ENCODE data around the gene PLXNB2.

PLXNB2 gene

GRCh38 chr22:50303515-50303847, 4.0 kb downstream of the PLXNB2 start:
- H3K4me3 ChIP-seq (ENCODE audit: low read depth, low read length): no peak overlapping the region
- H3K9me3 ChIP-seq (ENCODE audit: control insufficient read depth, insufficient read depth, low read length): no peaks in the 10 kb centered on the region
- H3K4me1 ChIP-seq (ENCODE audit: control insufficient read depth, insufficient read depth, low read length): peaks cover 21% of the 10 kb centered on the region
- H3K36me3 ChIP-seq (ENCODE audit: control insufficient read depth, insufficient read depth, low read length): no peaks in the 10 kb centered on the region
- peaks cover 4% of the 10 kb centered on the region; the same call in 1 of the 2 replicates for H3K27me3 ChIP-seq (ENCODE audit: control insufficient read depth, insufficient read depth, low read length)
- no peak overlapping the region for H3K9ac ChIP-seq (ENCODE audit: low read depth, low read length)
- H3K27ac ChIP-seq (ENCODE audit: low read depth, low read length): no peak overlapping the region

DNA sequence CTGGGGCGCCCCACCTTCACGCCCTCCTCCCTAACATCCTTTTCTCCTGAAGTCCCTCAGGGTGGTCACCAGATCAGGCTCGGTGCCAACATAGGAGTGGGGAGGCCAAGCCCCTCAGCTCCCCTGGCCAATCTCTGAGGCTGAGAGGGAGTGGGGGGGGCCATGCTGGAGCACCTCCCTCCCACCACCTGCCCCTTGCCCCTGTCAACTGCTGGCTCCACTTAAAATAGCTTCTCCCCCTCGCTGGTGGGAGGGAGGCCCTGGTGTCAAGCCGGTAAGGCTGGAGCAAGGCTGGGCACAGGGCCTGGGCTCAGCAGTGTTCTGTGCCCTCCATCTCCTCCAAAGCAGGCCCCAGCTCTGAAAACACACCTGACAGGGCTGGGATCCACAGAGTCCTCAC, 4.9 kb downstream of the PLXNB2 start:
- Histone ChIP-seq H3K36me3 (ENCODE audit: control insufficient read depth, insufficient read depth, low read length) (no peaks in the 10 kb centered on the region), H3K4me3 (ENCODE audit: low read depth, low read length) (no peak overlapping the region), H3K4me1 (ENCODE audit: control insufficient read depth, insufficient read depth, low read length) (peaks cover 21% of the 10 kb centered on the region), H3K27me3 (ENCODE audit: control insufficient read depth, insufficient read depth, low read length) (peaks cover 4% of the 10 kb centered on the region; the same call in 1 of the 2 replicates), H3K27ac (ENCODE audit: low read depth, low read length) (no peak overlapping the region), H3K9me3 (ENCODE audit: control insufficient read depth, insufficient read depth, low read length) (no peaks in the 10 kb centered on the region), H3K9ac (ENCODE audit: low read depth, low read length) (no peak overlapping the region)

DNA sequence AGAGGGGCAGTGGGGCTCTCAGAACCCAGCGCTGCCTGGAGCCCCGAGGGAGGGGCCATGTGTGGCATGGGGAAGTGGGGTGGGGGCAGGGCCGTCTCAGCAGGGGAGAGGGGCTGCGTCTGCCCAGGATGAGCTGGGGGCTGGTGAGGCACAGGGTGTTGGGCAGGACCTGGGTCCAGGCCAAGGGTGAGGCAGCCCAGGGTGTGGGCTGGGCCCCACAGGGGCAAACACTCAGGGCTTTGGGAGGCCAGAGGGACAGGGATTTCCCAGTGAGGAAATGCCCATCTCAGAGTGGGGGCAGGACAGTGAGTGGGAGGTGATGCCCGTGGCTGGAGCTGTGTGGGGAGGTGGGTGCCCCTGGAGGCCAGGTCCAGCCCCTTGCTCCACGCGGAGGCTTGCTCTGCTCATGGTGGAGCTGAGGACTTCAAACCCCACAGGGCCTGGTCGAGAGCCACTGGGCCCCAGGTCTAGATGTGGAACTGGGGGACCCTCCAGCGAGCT, 5.4 kb downstream of the PLXNB2 start:
- Histone ChIP-seq H3K27ac (ENCODE audit: low read depth, low read length) (no peak overlapping the region), H3K36me3 (ENCODE audit: control insufficient read depth, insufficient read depth, low read length) (no peaks in the 10 kb centered on the region), H3K9ac (ENCODE audit: low read depth, low read length) (no peak overlapping the region), H3K27me3 (ENCODE audit: control insufficient read depth, insufficient read depth, low read length) (peaks cover 4% of the 10 kb centered on the region; the same call in 1 of the 2 replicates), H3K9me3 (ENCODE audit: control insufficient read depth, insufficient read depth, low read length) (no peaks in the 10 kb centered on the region), H3K4me1 (ENCODE audit: control insufficient read depth, insufficient read depth, low read length) (peaks cover 21% of the 10 kb centered on the region), H3K4me3 (ENCODE audit: low read depth, low read length) (no peak overlapping the region)

- H3K36me3 ChIP-seq (ENCODE audit: control insufficient read depth, insufficient read depth, low read length): no peaks in the 10 kb centered on the region
Measured at GRCh38 chr22:50301581-50301991, 5.9 kb downstream of the PLXNB2 start.

DNA sequence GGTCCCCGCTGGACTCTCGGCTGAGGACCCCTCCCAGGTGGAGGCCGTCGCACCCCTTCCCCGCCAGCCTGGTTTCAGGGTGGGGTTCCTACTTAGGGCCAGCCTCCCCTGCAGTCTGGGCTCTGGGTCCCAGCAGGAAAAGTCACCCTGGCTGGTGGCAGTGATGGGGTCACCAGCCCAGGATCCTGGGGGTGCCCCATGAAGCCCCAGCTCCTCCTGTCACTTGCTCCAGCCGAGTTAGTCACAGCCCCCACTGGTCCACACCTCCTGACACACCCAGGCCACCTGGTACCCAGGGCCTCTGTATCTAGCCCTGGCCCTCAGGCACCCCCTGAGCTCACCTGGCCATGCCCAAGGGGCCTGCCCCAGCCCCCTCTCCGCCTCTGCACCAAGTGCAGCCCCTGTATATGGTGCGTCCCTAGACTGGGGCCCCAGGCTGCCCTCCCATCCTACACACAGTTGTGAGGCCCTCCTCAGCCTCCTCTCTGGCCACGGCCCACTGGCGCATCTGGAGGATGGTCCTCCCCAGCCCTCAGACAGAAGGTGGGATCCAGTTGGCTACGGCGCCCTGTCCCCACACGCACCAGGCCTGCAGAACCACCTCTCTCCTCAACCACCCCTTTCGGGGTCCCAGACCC, 6.7 kb downstream of the PLXNB2 start:
- H3K9me3 ChIP-seq (ENCODE audit: control insufficient read depth, insufficient read depth, low read length): no peaks in the 10 kb centered on the region
- no peaks in the 10 kb centered on the region for H3K36me3 ChIP-seq (ENCODE audit: control insufficient read depth, insufficient read depth, low read length)
- H3K27me3 ChIP-seq (ENCODE audit: control insufficient read depth, insufficient read depth, low read length): no peaks in the 10 kb centered on the region
- peak overlapping the region; percentile 58; the same call in 1 of the 2 replicates for H3K4me3 ChIP-seq (ENCODE audit: low read depth, low read length)
- no peak overlapping the region for H3K27ac ChIP-seq (ENCODE audit: low read depth, low read length)
- no peak overlapping the region for H3K9ac ChIP-seq (ENCODE audit: low read depth, low read length)
- peaks cover 14% of the 10 kb centered on the region for H3K4me1 ChIP-seq (ENCODE audit: control insufficient read depth, insufficient read depth, low read length)

More at GRCh38 chr22:50301581-50301991, 5.9 kb downstream of the PLXNB2 start:
- Histone ChIP-seq H3K4me1 (ENCODE audit: control insufficient read depth, insufficient read depth, low read length) (peaks cover 21% of the 10 kb centered on the region), H3K9me3 (ENCODE audit: control insufficient read depth, insufficient read depth, low read length) (no peaks in the 10 kb centered on the region), H3K27me3 (ENCODE audit: control insufficient read depth, insufficient read depth, low read length) (peaks cover 4% of the 10 kb centered on the region; the same call in 1 of the 2 replicates), H3K4me3 (ENCODE audit: low read depth, low read length) (no peak overlapping the region), H3K9ac (ENCODE audit: low read depth, low read length) (no peak overlapping the region), H3K27ac (ENCODE audit: low read depth, low read length) (no peak overlapping the region)

DNA sequence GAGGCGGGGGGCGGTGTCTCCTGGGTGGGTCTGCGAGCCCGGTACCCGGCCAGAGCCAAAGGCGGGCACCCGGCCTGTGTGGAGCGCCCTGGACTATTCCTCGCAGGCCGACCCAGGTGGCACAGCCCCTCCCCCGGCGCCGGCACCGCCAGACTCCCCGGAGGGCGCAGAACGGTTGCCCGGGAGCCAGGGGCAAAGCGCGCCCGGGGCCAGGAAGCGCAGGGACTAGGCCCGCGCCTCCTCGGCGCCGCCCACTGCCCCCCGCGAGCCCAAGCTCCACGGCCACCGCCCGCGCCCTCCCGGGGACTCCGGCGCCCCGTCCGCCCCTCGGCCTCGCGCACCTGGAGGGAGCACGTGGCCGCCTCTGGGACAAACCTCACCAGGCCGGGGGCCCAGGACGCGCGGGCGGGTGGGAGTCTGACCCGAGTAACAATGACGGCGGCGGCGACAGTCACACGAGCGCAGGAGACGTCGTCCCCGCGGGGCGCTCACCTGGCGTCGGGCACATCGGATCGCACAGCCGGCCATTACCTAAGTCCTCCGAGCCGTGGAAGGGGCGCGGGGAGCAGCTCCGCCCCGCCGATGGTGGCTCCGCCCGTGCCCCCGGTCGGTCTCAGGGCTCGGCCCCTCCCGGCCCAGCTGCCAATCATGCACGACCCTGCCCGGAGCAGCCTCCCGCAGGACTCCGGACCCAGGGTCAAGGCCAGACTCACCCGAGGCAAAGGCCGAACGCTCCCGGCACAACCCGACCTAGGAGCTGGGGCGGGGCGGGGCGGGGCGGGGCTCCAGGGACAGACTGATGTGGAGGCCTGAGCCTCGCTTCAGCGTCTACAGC, 7.4 kb downstream of the PLXNB2 start:
- Histone ChIP-seq H3K9me3 (ENCODE audit: control insufficient read depth, insufficient read depth, low read length) (no peaks in the 10 kb centered on the region), H3K27ac (ENCODE audit: low read depth, low read length) (no peak overlapping the region), H3K4me1 (ENCODE audit: control insufficient read depth, insufficient read depth, low read length) (peaks cover 13% of the 10 kb centered on the region), H3K9ac (ENCODE audit: low read depth, low read length) (no peak overlapping the region; the same call in 1 of the 2 replicates), H3K36me3 (ENCODE audit: control insufficient read depth, insufficient read depth, low read length) (no peaks in the 10 kb centered on the region), H3K4me3 (ENCODE audit: low read depth, low read length) (peak overlapping the region; percentile 58), H3K27me3 (ENCODE audit: control insufficient read depth, insufficient read depth, low read length) (no peaks in the 10 kb centered on the region)

- peaks cover 16% of the 10 kb centered on the region for H3K4me1 ChIP-seq (ENCODE audit: control insufficient read depth, insufficient read depth, low read length)
- H3K36me3 ChIP-seq (ENCODE audit: control insufficient read depth, insufficient read depth, low read length): no peaks in the 10 kb centered on the region
- no peaks in the 10 kb centered on the region for H3K27me3 ChIP-seq (ENCODE audit: control insufficient read depth, insufficient read depth, low read length)
- no peak overlapping the region for H3K27ac ChIP-seq (ENCODE audit: low read depth, low read length)
- H3K9ac ChIP-seq (ENCODE audit: low read depth, low read length): no peak overlapping the region; the same call in 1 of the 2 replicates
- H3K4me3 ChIP-seq (ENCODE audit: low read depth, low read length): peak overlapping the region; percentile 58; the same call in 1 of the 2 replicates
- no peaks in the 10 kb centered on the region for H3K9me3 ChIP-seq (ENCODE audit: control insufficient read depth, insufficient read depth, low read length)
Measured at GRCh38 chr22:50298937-50299784, 8.3 kb downstream of the PLXNB2 start.

GRCh38 chr22:50298266-50298637, 9.2 kb downstream of the PLXNB2 start:
- Histone ChIP-seq H3K4me1 (ENCODE audit: control insufficient read depth, insufficient read depth, low read length) (peaks cover 16% of the 10 kb centered on the region), H3K9ac (ENCODE audit: low read depth, low read length) (no peak overlapping the region), H3K9me3 (ENCODE audit: control insufficient read depth, insufficient read depth, low read length) (no peaks in the 10 kb centered on the region), H3K36me3 (ENCODE audit: control insufficient read depth, insufficient read depth, low read length) (no peaks in the 10 kb centered on the region), H3K27ac (ENCODE audit: low read depth, low read length) (no peak overlapping the region), H3K27me3 (ENCODE audit: control insufficient read depth, insufficient read depth, low read length) (no peaks in the 10 kb centered on the region), H3K4me3 (ENCODE audit: low read depth, low read length) (no peak overlapping the region)

DNA sequence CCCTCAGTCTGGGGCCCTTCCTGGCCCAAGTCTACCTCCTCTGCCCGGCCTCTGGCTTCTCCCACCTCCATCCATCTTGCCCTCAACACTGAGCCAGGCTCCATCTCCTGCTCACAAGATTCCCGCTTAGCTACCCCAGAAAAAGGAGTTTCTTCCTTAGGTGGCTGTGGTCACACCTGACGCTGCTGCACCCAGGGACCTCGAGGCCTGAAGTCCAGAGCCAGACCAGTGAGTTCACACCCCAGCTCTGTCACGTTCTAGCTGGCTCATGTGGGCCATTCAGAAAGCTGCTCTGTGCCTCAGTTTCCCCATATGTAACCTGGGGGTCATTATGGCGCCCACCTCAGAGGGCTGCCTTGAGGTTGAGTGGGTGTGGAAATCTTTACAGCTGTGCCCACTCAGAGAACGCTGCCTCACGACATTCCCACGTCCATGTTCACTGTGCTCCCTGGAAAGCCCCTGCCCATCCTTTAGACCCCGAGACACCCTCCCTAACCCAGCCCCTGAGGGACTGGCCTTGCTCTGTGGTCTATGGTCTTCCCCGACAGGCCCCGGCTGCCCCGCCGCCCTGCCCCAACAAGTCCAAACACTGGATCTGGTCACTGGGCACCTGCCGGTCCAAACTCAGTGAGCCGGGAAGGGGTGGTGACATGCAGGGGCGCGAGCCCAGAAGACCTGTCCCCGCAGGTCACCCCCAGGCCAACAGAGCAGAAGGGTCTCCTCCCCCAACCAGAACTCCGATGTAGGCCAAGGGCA, 9.8 kb downstream of the PLXNB2 start:
- Histone ChIP-seq H3K36me3 (ENCODE audit: control insufficient read depth, insufficient read depth, low read length) (no peaks in the 10 kb centered on the region), H3K9me3 (ENCODE audit: control insufficient read depth, insufficient read depth, low read length) (no peaks in the 10 kb centered on the region), H3K27me3 (ENCODE audit: control insufficient read depth, insufficient read depth, low read length) (no peaks in the 10 kb centered on the region), H3K4me3 (ENCODE audit: low read depth, low read length) (no peak overlapping the region), H3K9ac (ENCODE audit: low read depth, low read length) (no peak overlapping the region), H3K27ac (ENCODE audit: low read depth, low read length) (no peak overlapping the region), H3K4me1 (ENCODE audit: control insufficient read depth, insufficient read depth, low read length) (peaks cover 21% of the 10 kb centered on the region)

All from HUES48 (cell line).